PC-3 (cell line): Measurements from ENCODE around the gene PPP1R9B. TPM values are rescaled to one million over a fixed set of nuclear protein-coding genes. Genes with fewer than 3 reads are reported as not detected.
A peak's percentile ranks its signal among the peaks of the same experiment; 100 is the strongest.

Source experiments
- ATAC-seq: fragments of 200-7000 bp; cut with Tn5 transposase; 2 replicates; pipeline ENCODE4 v1.9.1; 2020; ENCODE audit warnings: mild to moderate bottlenecking, moderate library complexity
- BruUV-seq: library from RNA; stranded (reverse); fragments of 400-500 nt; replicated peaks from 2 replicates; lab custom pipeline; 2021; lab: Mats Ljungman, UMichigan
- CTCF ChIA-PET: fragments of 300-600 bp; sonication (Branson Sonifier 250); formaldehyde crosslinking; loops from one replicate; lab custom pipeline; 2022; ENCODE audit warnings: antibody characterized with exemption; lab: Charles Lee
- POLR2A ChIA-PET: fragments of 300-600 bp; sonication (Branson Sonifier 250); formaldehyde crosslinking; loops from one replicate; lab custom pipeline; 2022; ENCODE audit warnings: antibody characterized with exemption; ENCODE audit not compliant: unreplicated experiment; lab: Charles Lee
- DNase-seq: peaks from one replicate; pipeline ENCODE4 v3.0.0-alpha.2; 2015
- H2AFZ ChIP-seq: fragments of 300-600 bp; sonication (generic); 2 replicates; pipeline ENCODE4 v1.6.0; 2016; ENCODE audit warnings: antibody characterized with exemption, low read length
- H3F3A ChIP-seq: fragments of 300-600 bp; sonication (generic); one replicate; pipeline ENCODE4 v1.6.0; 2017; ENCODE audit warnings: antibody characterized with exemption, low read length, control low read depth, mild to moderate bottlenecking; ENCODE audit not compliant: unreplicated experiment
- H3K27ac ChIP-seq: fragments of 300-600 bp; sonication (generic); 2 replicates; pipeline ENCODE4 v1.5.1; 2016; ENCODE audit warnings: mild to moderate bottlenecking, low read length
- H3K27me3 ChIP-seq: fragments of 300-600 bp; sonication (generic); 2 replicates; pipeline ENCODE4 v1.6.1; 2016; ENCODE audit warnings: low read length, mixed read lengths
- H3K36me3 ChIP-seq: fragments of 300-600 bp; sonication (generic); 2 replicates; pipeline ENCODE4 v1.6.1; 2016; ENCODE audit warnings: low read depth, mixed run types, low read length, mixed read lengths
- H3K4me1 ChIP-seq: fragments of 300-600 bp; sonication (generic); 2 replicates; pipeline ENCODE4 v1.5.1; 2016; ENCODE audit warnings: low read length; ENCODE audit not compliant: insufficient read depth
- H3K4me2 ChIP-seq: fragments of 300-600 bp; sonication (generic); 2 replicates; pipeline ENCODE4 v1.6.0; 2016; ENCODE audit warnings: low read length
- H3K4me3 ChIP-seq: fragments of 300-600 bp; sonication (generic); 2 replicates; pipeline ENCODE4 v1.5.1; 2016; ENCODE audit warnings: mild to moderate bottlenecking, low read length, mixed read lengths
- H3K79me2 ChIP-seq: fragments of 300-600 bp; sonication (generic); 2 replicates; pipeline ENCODE4 v1.6.1; 2017; ENCODE audit warnings: low read length, mixed read lengths
- H3K9ac ChIP-seq: fragments of 300-600 bp; sonication (generic); 2 replicates; pipeline ENCODE4 v1.6.0; 2016; ENCODE audit warnings: mild to moderate bottlenecking, low read length
- H3K9me2 ChIP-seq: fragments of 300-600 bp; sonication (generic); replicated peaks from 2 replicates; pipeline ENCODE4 v1.6.1; 2016; ENCODE audit warnings: mixed run types, low read length, mixed read lengths
- H3K9me3 ChIP-seq: fragments of 300-600 bp; sonication (generic); 2 replicates; pipeline ENCODE4 v1.6.1; 2016; ENCODE audit warnings: low read length, mixed read lengths
- H4K20me1 ChIP-seq: fragments of 300-600 bp; sonication (generic); 2 replicates; pipeline ENCODE4 v1.6.1; 2016; ENCODE audit warnings: low read length, mixed read lengths
- EZH2 ChIP-seq: fragments of 300-600 bp; sonication (generic); IDR thresholded peaks from one replicate; pipeline ENCODE4 v1.6.1; 2017; ENCODE audit warnings: antibody characterized with exemption, mild to moderate bottlenecking, low read length; ENCODE audit not compliant: unreplicated experiment
- EZH2phosphoT487 ChIP-seq: fragments of 300-600 bp; sonication (generic); IDR thresholded peaks from 2 replicates; pipeline ENCODE4 v1.6.1; 2018; ENCODE audit warnings: mild to moderate bottlenecking, antibody characterized with exemption, low read length, borderline replicate concordance
- intact Hi-C: fragments of 100-400 bp; cut with micrococcal nuclease; formaldehyde crosslinking; loops from 2 replicates; pipeline ENCODE4 v1.9.0; 2023
- total RNA-seq: library from RNA; depleted of rRNA; stranded (reverse); fragments of >200 nt; gene quantifications from 2 replicates; pipeline ENCODE4 v1.2.3, GENCODE V29; 2014
- TF ChIP-seq, protein P1 (sequence below): fragments of 300-600 bp; sonication (generic); conservative IDR thresholded peaks from 2 replicates; pipeline ENCODE4 v1.5.1; 2017; ENCODE audit warnings: antibody characterized with exemption, low read depth, mild to moderate bottlenecking, low read length

The PPP1R9B gene
- total RNA-seq, 1 experiment from 2014 or later, result 67.7 TPM

DNA sequence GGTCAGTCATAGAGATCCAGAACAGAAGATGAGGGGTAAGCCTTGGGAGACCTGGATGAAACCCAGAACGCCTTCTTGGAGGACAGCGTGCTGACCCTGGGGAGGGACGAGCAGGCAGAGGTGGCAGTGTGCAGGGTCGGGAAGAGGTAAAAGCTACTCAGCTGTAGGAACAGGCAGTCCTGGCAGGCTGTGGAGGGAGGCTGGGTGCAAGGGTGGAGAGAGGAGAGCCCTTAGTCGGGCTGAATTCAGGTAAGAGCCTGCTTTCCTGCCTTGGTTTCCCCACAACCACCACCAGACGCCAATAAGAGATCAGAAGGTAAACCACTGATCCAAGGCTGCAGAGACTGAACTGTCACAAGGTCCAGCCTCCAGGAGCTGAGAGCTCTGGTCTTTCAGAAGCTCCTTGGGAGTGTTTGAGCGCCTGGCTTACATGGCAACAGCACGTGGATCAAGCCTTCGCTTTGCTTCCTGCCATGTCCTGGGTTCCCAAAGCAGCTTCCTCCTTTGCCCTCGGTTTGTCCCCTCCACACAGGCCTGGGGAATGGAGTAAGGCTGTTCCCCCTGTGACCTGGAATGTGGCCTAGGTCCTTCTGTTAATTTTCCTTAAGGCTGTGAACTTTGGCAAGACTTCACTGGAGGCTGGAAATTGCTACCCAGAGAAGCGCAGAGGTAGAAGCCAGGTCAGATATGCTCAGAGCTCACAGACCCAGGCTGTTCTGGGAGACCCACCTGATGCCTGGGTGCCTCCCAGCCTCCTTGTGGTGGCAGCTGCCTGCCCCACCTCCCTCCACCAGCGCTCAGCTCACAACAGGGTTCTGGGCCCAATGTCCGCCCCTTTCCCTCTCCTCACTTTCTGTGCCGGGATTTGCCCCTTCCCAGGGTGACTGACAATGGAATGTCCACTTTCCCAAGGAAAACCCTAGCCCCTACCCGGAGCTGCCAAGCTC is 59.2 kb downstream of the PPP1R9B start:
- Histone ChIP-seq H3K9ac (no peak overlapping the region), H3K27ac (no peak overlapping the region), H3K9me3 (no peaks in the 10 kb centered on the region), H3K79me2 (peaks cover 9% of the 10 kb centered on the region), H3K4me3 (no peak overlapping the region), H3K4me2 (no peak overlapping the region), H3K27me3 (no peaks in the 10 kb centered on the region), H3K36me3 (peaks cover 33% of the 10 kb centered on the region), H3K9me2 (no peaks in the 10 kb centered on the region), H3K4me1 (peaks cover 14% of the 10 kb centered on the region), H2AFZ (no peak overlapping the region), H4K20me1 (0 out of 2 replicates have a peak, but pooled peaks cover 4% of the 10 kb centered on the region), H3F3A (peaks cover 15% of the 10 kb centered on the region)
- ChIA-PET POLR2A (no interaction called here), CTCF (interaction anchor here (1.3 kb wide), 1 partner anchor 64 kb away, joined by 7 read pairs; no protein-coding TSS in a partner anchor)
- ATAC-seq, result no peak
- intact Hi-C loops, result no loop called here
- no peak for DNase-seq
- no TSS peak for BruUV-seq
- TF ChIP-seq, protein P1, sequence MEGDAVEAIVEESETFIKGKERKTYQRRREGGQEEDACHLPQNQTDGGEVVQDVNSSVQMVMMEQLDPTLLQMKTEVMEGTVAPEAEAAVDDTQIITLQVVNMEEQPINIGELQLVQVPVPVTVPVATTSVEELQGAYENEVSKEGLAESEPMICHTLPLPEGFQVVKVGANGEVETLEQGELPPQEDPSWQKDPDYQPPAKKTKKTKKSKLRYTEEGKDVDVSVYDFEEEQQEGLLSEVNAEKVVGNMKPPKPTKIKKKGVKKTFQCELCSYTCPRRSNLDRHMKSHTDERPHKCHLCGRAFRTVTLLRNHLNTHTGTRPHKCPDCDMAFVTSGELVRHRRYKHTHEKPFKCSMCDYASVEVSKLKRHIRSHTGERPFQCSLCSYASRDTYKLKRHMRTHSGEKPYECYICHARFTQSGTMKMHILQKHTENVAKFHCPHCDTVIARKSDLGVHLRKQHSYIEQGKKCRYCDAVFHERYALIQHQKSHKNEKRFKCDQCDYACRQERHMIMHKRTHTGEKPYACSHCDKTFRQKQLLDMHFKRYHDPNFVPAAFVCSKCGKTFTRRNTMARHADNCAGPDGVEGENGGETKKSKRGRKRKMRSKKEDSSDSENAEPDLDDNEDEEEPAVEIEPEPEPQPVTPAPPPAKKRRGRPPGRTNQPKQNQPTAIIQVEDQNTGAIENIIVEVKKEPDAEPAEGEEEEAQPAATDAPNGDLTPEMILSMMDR, result no peak
- TF ChIP-seq EZH2 (no peak), EZH2phosphoT487 (no peak)

DNA sequence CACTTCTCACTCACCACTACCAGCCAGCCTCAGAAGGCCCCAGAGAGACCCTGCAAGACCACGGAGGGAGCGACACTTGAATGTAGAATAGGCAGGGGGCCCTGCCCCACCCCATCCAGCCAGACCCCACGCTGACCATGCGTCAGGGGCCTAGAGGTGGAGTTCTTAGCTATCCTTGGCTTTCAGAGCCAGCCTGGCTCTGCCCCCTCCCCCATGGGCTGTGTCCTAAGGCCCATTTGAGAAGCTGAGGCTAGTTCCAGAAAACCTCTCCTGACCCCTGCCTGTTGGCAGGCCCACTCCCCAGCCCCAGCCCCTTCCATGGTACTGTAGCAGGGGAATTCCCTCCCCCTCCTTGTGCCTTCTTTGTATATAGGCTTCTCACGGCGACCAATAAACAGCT is 60.4 kb downstream of the PPP1R9B start:
- POLR2A ChIA-PET, result no interaction called here
- intact Hi-C loops, result no loop called here

More for the DNA sequence above, 60.4 kb downstream of the PPP1R9B start:
- BruUV-seq, result TSS peak; percentile 44
- no peak overlapping the region for H2AFZ ChIP-seq
- H3F3A ChIP-seq, result peaks cover 15% of the 10 kb centered on the region
- H3K4me1 ChIP-seq, result peaks cover 6% of the 10 kb centered on the region
- H3K27ac ChIP-seq, result no peak overlapping the region
- H3K4me2 ChIP-seq, result no peak overlapping the region
- CTCF ChIA-PET, result interaction anchor here (0.5 kb wide), 1 partner anchor 31 kb away, joined by 4 read pairs; no protein-coding TSS in a partner anchor
- no peaks in the 10 kb centered on the region for H3K9me3 ChIP-seq
- no peaks in the 10 kb centered on the region for H3K27me3 ChIP-seq
- DNase-seq (no peak), ATAC-seq (no peak)
- H4K20me1 ChIP-seq, result 0 out of 2 replicates have a peak, but pooled peaks cover 4% of the 10 kb centered on the region
- no peak overlapping the region for H3K4me3 ChIP-seq
- no peaks in the 10 kb centered on the region for H3K9me2 ChIP-seq
- H3K79me2 ChIP-seq, result no peaks in the 10 kb centered on the region
- no peak overlapping the region for H3K9ac ChIP-seq
- TF ChIP-seq EZH2 (no peak), EZH2phosphoT487 (no peak)
- TF ChIP-seq, protein P1, result no peak
- peaks cover 35% of the 10 kb centered on the region for H3K36me3 ChIP-seq
